HCT116 (cell line): ENCODE measurements around the gene TTC33. TPM values are rescaled to one million over a fixed set of nuclear protein-coding genes. Genes with fewer than 3 reads are reported as not detected.

Experiments
- ATAC-seq: fragments of 200-7000 bp; cut with Tn5 transposase; 2 replicates; pipeline ENCODE4 v1.9.1; 2020; ENCODE audit warnings: mild to moderate bottlenecking, moderate library complexity
- BruUV-seq: library from RNA; stranded (reverse); fragments of 400-500 nt; replicated peaks from 2 replicates; lab custom pipeline; 2021; lab: Mats Ljungman, UMichigan
- CTCF ChIA-PET: fragments of 300-600 bp; sonication (Branson Sonifier 250); formaldehyde crosslinking; loops from one replicate; lab custom pipeline; 2021; ENCODE audit warnings: antibody characterized with exemption; lab: Charles Lee
- POLR2A ChIA-PET: fragments of 300-600, 350-600 bp; sonication (Branson Sonifier 250); formaldehyde crosslinking; loops from one replicate; lab custom pipeline; 2021; ENCODE audit warnings: antibody characterized with exemption; lab: Charles Lee
- RAD21 ChIA-PET, 2 experiments: fragments of 300-600 bp; sonication (Branson Sonifier 250); formaldehyde crosslinking; loops; one replicate each; lab custom pipeline; 2023; ENCODE audit warnings: low total read pairs in 2 of 2; ENCODE audit not compliant: uncharacterized antibody in 2 of 2, unreplicated experiment in 2 of 2, low non-redundant PET in 1 of 2; lab: Charles Lee
- DNase-seq: peaks from one replicate; pipeline ENCODE4 v3.0.0-alpha.2; 2010; ENCODE audit warnings: low read depth, low spot score
- H2AFZ ChIP-seq: fragments of 200-600 bp; shearing (Covaris generic), sonication (generic); 2 replicates; pipeline ENCODE4 v1.6.1; 2017; ENCODE audit warnings: low read depth, mixed run types, mixed read lengths, antibody characterized with exemption, low read length; ENCODE audit not compliant: poor library complexity, severe bottlenecking
- H3K27ac ChIP-seq: 2 replicates; pipeline ENCODE4 v1.5.1; 2012; ENCODE audit warnings: low read depth, low read length
- H3K27me3 ChIP-seq: fragments of 200-600 bp; sonication (generic); 2 replicates; pipeline ENCODE4 v1.6.1; 2016; ENCODE audit warnings: mixed run types, low read length, mixed read lengths; ENCODE audit not compliant: insufficient read depth
- H3K36me3 ChIP-seq, 2 experiments: fragments of 200-500 bp in 1 of 2; fragments of 200-600 bp in 1 of 2; sonication (Bioruptor generic) in 1 of 2; sonication (generic) in 1 of 2; 2 replicates each; pipeline versions ENCODE4 v1.5.1 to v1.6.1; 2014 to 2016; ENCODE audit warnings: low read length in 2 of 2, inconsistent platforms in 1 of 2, mixed read lengths in 1 of 2, mixed run types in 1 of 2; ENCODE audit not compliant: insufficient read depth in 2 of 2, control insufficient read depth in 1 of 2
- H3K4me1 ChIP-seq, 2 experiments: fragments of 200-600 bp in 1 of 2; sonication (generic) in 1 of 2; 2 replicates each; pipeline versions ENCODE4 v1.5.1 to v1.6.1; 2012 to 2017; ENCODE audit warnings: low read length in 2 of 2, inconsistent platforms in 1 of 2, mild to moderate bottlenecking in 1 of 2, mixed read lengths in 1 of 2, mixed run types in 1 of 2, moderate library complexity in 1 of 2; ENCODE audit not compliant: insufficient read depth in 2 of 2, control insufficient read depth in 1 of 2
- H3K4me2 ChIP-seq: fragments of 200-600 bp; sonication (generic); 2 replicates; pipeline ENCODE4 v1.6.1; 2017; ENCODE audit warnings: mixed run types, low read length, mixed read lengths
- H3K4me3 ChIP-seq, 2 experiments: fragments of 200-600 bp in 1 of 2; sonication (generic) in 1 of 2; replicated peaks in 1 of 2; 2 replicates each; pipeline ENCODE4 v1.5.1; 2011 to 2016; ENCODE audit warnings: low read length in 2 of 2, control low read depth in 1 of 2, low read depth in 1 of 2, mild to moderate bottlenecking in 1 of 2, mixed read lengths in 1 of 2, mixed run types in 1 of 2
- H3K79me2 ChIP-seq: fragments of 200-600 bp; sonication (generic); 2 replicates; pipeline ENCODE4 v1.6.1; 2017; ENCODE audit warnings: mild to moderate bottlenecking, mixed run types, low read length, moderate library complexity, mixed read lengths; ENCODE audit not compliant: insufficient read depth
- H3K9ac ChIP-seq: fragments of 200-600 bp; sonication (generic); 2 replicates; pipeline ENCODE4 v1.6.1; 2016; ENCODE audit warnings: low read length, mixed read lengths
- H3K9me2 ChIP-seq: fragments of 200-600 bp; sonication (generic), shearing (Covaris generic); 2 replicates; pipeline ENCODE4 v1.6.1; 2017; ENCODE audit warnings: mixed run types, mild to moderate bottlenecking, moderate library complexity; ENCODE audit not compliant: insufficient read depth
- H3K9me3 ChIP-seq, 2 experiments: fragments of 200-500 bp in 1 of 2; fragments of 200-600 bp in 1 of 2; sonication (Bioruptor generic) in 1 of 2; sonication (generic) in 1 of 2; 2 replicates each; pipeline ENCODE4 v1.6.1; 2014 to 2017; ENCODE audit warnings: low read length in 2 of 2, mixed read lengths in 2 of 2, inconsistent platforms in 1 of 2, low read depth in 1 of 2, mild to moderate bottlenecking in 1 of 2, mixed run types in 1 of 2, moderate library complexity in 1 of 2; ENCODE audit not compliant: control insufficient read depth in 1 of 2, insufficient read depth in 1 of 2
- H4K20me1 ChIP-seq: fragments of 200-600 bp; sonication (generic), shearing (Covaris generic); 2 replicates; pipeline ENCODE4 v1.6.1; 2017; ENCODE audit warnings: mixed run types, mild to moderate bottlenecking, moderate library complexity; ENCODE audit not compliant: insufficient read depth
- CBX3 ChIP-seq: IDR thresholded peaks from 2 replicates; pipeline ENCODE4 v1.6.1; 2012; ENCODE audit warnings: low read depth
- CEBPB ChIP-seq: IDR thresholded peaks from 2 replicates; pipeline ENCODE4 v1.6.1; 2012; ENCODE audit warnings: low read depth
- EGR1 ChIP-seq: IDR thresholded peaks from 2 replicates; pipeline ENCODE4 v1.6.1; 2012; ENCODE audit warnings: low read depth
- EZH2 ChIP-seq: fragments of 200-600 bp; sonication (generic); IDR thresholded peaks from 2 replicates; pipeline ENCODE4 v1.6.1; 2017; ENCODE audit warnings: antibody characterized with exemption, mixed run types
- FOSL1 ChIP-seq: IDR thresholded peaks from 2 replicates; pipeline ENCODE4 v1.6.1; 2012; ENCODE audit warnings: low read depth
- JUND ChIP-seq: IDR thresholded peaks from 2 replicates; pipeline ENCODE4 v1.6.1; 2012
- POLR2A ChIP-seq: IDR thresholded peaks from 2 replicates; pipeline ENCODE4 v1.7.0; 2011; ENCODE audit warnings: borderline replicate concordance; ENCODE audit not compliant: insufficient read depth, insufficient read length; ENCODE audit errors: extremely low read depth
- POLR2AphosphoS5 ChIP-seq: IDR thresholded peaks from 2 replicates; pipeline ENCODE4 v1.6.1; 2011; ENCODE audit warnings: mild to moderate bottlenecking, low read depth, low read length, moderate library complexity
- RAD21 ChIP-seq: IDR thresholded peaks from 2 replicates; pipeline ENCODE4 v1.6.1; 2012; ENCODE audit warnings: low read depth, mild to moderate bottlenecking
- SIN3A ChIP-seq: IDR thresholded peaks from 2 replicates; pipeline ENCODE4 v1.6.1; 2012; ENCODE audit warnings: low read depth
- SP1 ChIP-seq: IDR thresholded peaks from 2 replicates; pipeline ENCODE4 v1.6.1; 2012; ENCODE audit warnings: low read depth
- SRF ChIP-seq: IDR thresholded peaks from 2 replicates; pipeline ENCODE4 v1.6.1; 2012; ENCODE audit warnings: low read depth
- TCF7L2 ChIP-seq: IDR thresholded peaks from 2 replicates; pipeline ENCODE4 v1.7.0; 2011; ENCODE audit warnings: borderline replicate concordance, inconsistent platforms; ENCODE audit not compliant: insufficient read depth, insufficient read length; ENCODE audit errors: extremely low read depth
- ZFX ChIP-seq: fragments of 450-650 bp; IDR thresholded peaks from 2 replicates; pipeline ENCODE4 v1.6.1; 2017
- ZNF274 ChIP-seq: fragments of 200-500 bp; sonication (Bioruptor generic); IDR thresholded peaks from 2 replicates; pipeline ENCODE4 v1.6.1; 2014; ENCODE audit warnings: mild to moderate bottlenecking, low read depth, low read length, inconsistent platforms
- intact Hi-C: fragments of 100-400 bp; cut with micrococcal nuclease; formaldehyde crosslinking; loops from 2 replicates; pipeline ENCODE4 v1.10.0; 2022
- total RNA-seq: library from RNA; stranded (reverse); gene quantifications from one replicate; pipeline ENCODE4 v1.2.1, GENCODE V29; 2021; ENCODE audit not compliant: unreplicated experiment
- TF ChIP-seq, protein P1 (sequence below): IDR thresholded peaks from 2 replicates; pipeline ENCODE4 v1.6.1; 2012
- TF ChIP-seq, protein P2 (sequence below): IDR thresholded peaks from 2 replicates; pipeline ENCODE4 v1.6.1; 2011; ENCODE audit warnings: mild to moderate bottlenecking, low read length, moderate library complexity; ENCODE audit not compliant: insufficient replicate concordance; ENCODE audit errors: extremely low read depth
- TF ChIP-seq, protein P3 (sequence below), 3 experiments: fragments of 200-600 bp in 1 of 3; sonication (generic) in 1 of 3; IDR thresholded peaks in 2 of 3; conservative IDR thresholded peaks in 1 of 3; 2 replicates each; pipeline ENCODE4 v1.5.1; 2012 to 2017; ENCODE audit warnings: low read depth in 2 of 3, low read length in 2 of 3, antibody characterized with exemption in 1 of 3, borderline replicate concordance in 1 of 3, control low read depth in 1 of 3, mild to moderate bottlenecking in 1 of 3, mixed read lengths in 1 of 3, mixed run types in 1 of 3, moderate library complexity in 1 of 3; ENCODE audit not compliant: insufficient read depth in 1 of 3
- TF ChIP-seq, protein P4 (sequence below): IDR thresholded peaks from 2 replicates; pipeline ENCODE4 v1.6.1; 2012; ENCODE audit warnings: low read depth
- TF ChIP-seq, protein P5 (sequence below): IDR thresholded peaks from 2 replicates; pipeline ENCODE4 v1.6.1; 2012

Gene TTC33
- total RNA-seq, 1 experiment from 2014 or later, result 14.5 TPM

DNA sequence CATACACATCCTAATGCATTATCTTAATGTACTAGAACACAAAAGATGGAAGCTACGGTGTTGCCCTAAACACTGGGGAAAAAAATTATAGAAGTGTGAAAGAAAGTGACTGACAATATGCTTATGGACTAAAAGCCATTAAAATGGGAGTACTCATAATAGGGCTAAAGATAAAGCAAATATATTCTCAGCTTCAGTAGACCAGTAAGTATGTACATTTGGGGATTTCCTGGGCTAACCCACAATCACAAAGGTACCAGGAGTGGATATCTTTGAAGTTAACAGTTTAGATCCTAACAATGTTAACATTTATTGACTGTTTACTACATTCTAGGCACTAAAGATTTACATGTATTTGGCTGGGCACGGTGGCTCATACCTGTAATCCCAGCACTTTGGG lies 39.2 kb downstream of the TTC33 start:
- Histone ChIP-seq H2AFZ (no peak overlapping the region), H3K9me3 (no peaks in the 10 kb centered on the region), H3K36me3 (no peaks in the 10 kb centered on the region; a peak in 1 of 4 replicates), H3K4me3 (no peak overlapping the region), H3K27me3 (no peaks in the 10 kb centered on the region)
- TF ChIP-seq, protein P1, sequence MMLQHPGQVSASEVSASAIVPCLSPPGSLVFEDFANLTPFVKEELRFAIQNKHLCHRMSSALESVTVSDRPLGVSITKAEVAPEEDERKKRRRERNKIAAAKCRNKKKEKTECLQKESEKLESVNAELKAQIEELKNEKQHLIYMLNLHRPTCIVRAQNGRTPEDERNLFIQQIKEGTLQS, result no peak
- TF ChIP-seq SP1 (no peak), FOSL1 (no peak), CBX3 (no peak), SRF (no peak), EGR1 (no peak), EZH2 (no peak), ZNF274 (no peak), ZFX (no peak), JUND (no peak), POLR2A (no peak), CEBPB (no peak), TCF7L2 (no peak), SIN3A (no peak), POLR2AphosphoS5 (no peak), RAD21 (no peak)
- TF ChIP-seq, protein P2, sequence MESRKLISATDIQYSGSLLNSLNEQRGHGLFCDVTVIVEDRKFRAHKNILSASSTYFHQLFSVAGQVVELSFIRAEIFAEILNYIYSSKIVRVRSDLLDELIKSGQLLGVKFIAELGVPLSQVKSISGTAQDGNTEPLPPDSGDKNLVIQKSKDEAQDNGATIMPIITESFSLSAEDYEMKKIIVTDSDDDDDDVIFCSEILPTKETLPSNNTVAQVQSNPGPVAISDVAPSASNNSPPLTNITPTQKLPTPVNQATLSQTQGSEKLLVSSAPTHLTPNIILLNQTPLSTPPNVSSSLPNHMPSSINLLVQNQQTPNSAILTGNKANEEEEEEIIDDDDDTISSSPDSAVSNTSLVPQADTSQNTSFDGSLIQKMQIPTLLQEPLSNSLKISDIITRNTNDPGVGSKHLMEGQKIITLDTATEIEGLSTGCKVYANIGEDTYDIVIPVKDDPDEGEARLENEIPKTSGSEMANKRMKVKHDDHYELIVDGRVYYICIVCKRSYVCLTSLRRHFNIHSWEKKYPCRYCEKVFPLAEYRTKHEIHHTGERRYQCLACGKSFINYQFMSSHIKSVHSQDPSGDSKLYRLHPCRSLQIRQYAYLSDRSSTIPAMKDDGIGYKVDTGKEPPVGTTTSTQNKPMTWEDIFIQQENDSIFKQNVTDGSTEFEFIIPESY, result no peak
- TF ChIP-seq, protein P3, sequence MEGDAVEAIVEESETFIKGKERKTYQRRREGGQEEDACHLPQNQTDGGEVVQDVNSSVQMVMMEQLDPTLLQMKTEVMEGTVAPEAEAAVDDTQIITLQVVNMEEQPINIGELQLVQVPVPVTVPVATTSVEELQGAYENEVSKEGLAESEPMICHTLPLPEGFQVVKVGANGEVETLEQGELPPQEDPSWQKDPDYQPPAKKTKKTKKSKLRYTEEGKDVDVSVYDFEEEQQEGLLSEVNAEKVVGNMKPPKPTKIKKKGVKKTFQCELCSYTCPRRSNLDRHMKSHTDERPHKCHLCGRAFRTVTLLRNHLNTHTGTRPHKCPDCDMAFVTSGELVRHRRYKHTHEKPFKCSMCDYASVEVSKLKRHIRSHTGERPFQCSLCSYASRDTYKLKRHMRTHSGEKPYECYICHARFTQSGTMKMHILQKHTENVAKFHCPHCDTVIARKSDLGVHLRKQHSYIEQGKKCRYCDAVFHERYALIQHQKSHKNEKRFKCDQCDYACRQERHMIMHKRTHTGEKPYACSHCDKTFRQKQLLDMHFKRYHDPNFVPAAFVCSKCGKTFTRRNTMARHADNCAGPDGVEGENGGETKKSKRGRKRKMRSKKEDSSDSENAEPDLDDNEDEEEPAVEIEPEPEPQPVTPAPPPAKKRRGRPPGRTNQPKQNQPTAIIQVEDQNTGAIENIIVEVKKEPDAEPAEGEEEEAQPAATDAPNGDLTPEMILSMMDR (IDR thresholded peaks at IDR 0.05 in 2 of 3, conservative IDR thresholded peaks at IDR 0.05 in 1 of 3; ENCODE audit: borderline replicate concordance in 1 of 3, insufficient read depth in 1 of 3, low read depth in 2 of 3, low read length in 2 of 3), result no peak
- TF ChIP-seq, protein P4, sequence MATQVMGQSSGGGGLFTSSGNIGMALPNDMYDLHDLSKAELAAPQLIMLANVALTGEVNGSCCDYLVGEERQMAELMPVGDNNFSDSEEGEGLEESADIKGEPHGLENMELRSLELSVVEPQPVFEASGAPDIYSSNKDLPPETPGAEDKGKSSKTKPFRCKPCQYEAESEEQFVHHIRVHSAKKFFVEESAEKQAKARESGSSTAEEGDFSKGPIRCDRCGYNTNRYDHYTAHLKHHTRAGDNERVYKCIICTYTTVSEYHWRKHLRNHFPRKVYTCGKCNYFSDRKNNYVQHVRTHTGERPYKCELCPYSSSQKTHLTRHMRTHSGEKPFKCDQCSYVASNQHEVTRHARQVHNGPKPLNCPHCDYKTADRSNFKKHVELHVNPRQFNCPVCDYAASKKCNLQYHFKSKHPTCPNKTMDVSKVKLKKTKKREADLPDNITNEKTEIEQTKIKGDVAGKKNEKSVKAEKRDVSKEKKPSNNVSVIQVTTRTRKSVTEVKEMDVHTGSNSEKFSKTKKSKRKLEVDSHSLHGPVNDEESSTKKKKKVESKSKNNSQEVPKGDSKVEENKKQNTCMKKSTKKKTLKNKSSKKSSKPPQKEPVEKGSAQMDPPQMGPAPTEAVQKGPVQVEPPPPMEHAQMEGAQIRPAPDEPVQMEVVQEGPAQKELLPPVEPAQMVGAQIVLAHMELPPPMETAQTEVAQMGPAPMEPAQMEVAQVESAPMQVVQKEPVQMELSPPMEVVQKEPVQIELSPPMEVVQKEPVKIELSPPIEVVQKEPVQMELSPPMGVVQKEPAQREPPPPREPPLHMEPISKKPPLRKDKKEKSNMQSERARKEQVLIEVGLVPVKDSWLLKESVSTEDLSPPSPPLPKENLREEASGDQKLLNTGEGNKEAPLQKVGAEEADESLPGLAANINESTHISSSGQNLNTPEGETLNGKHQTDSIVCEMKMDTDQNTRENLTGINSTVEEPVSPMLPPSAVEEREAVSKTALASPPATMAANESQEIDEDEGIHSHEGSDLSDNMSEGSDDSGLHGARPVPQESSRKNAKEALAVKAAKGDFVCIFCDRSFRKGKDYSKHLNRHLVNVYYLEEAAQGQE, result no peak
- TF ChIP-seq, protein P5, sequence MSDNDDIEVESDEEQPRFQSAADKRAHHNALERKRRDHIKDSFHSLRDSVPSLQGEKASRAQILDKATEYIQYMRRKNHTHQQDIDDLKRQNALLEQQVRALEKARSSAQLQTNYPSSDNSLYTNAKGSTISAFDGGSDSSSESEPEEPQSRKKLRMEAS, result no peak
- TF ChIP-seq, all 23 proteins: peak for 0
- intact Hi-C loops, result loop anchor here (10.0 kb wide), 1 partner anchor 58 kb away; no protein-coding TSS in a partner anchor
- H3K9me2 ChIP-seq, result no peaks in the 10 kb centered on the region
- no peak overlapping the region for H3K4me2 ChIP-seq
- CTCF ChIA-PET, result no interaction called here
- no TSS peak for BruUV-seq
- no peaks in the 10 kb centered on the region for H3K4me1 ChIP-seq
- H4K20me1 ChIP-seq, result no peaks in the 10 kb centered on the region
- no peak for ATAC-seq
- H3K9ac ChIP-seq, result no peak overlapping the region
- DNase-seq, result no peak
- POLR2A ChIA-PET, result no interaction called here
- H3K79me2 ChIP-seq, result no peaks in the 10 kb centered on the region
- no peak overlapping the region for H3K27ac ChIP-seq
- RAD21 ChIA-PET, result no interaction called here
